Neural crest cell (in vitro differentiated cells): ENCODE results near the gene STRN. TPM values are rescaled to one million over a fixed set of nuclear protein-coding genes. Genes with fewer than 3 reads are reported as not detected.

Experiments used
- DNase-seq: peaks from one replicate; pipeline ENCODE4 v3.0.0; 2021; ENCODE audit warnings: low read depth, mixed read lengths, low spot score
- H3K27ac Mint-ChIP-seq: one replicate; pipeline ENCODE4 v1.8.0; 2021; ENCODE audit warnings: mild to moderate bottlenecking, mixed read lengths; ENCODE audit not compliant: unreplicated experiment
- H3K27me3 Mint-ChIP-seq: 2 replicates; pipeline ENCODE4 v1.8.0; 2021; ENCODE audit warnings: low read depth, mild to moderate bottlenecking, mixed read lengths
- H3K36me3 Mint-ChIP-seq: 2 replicates; pipeline ENCODE4 v1.8.0; 2021; ENCODE audit warnings: low read depth, mild to moderate bottlenecking, mixed read lengths
- H3K4me1 Mint-ChIP-seq: 2 replicates; pipeline ENCODE4 v1.8.0; 2021; ENCODE audit warnings: mixed read lengths
- H3K4me3 Mint-ChIP-seq: one replicate; pipeline ENCODE4 v1.8.0; 2021; ENCODE audit warnings: mild to moderate bottlenecking, mixed read lengths
- H3K9me3 Mint-ChIP-seq: 2 replicates; pipeline ENCODE4 v1.8.0; 2021; ENCODE audit warnings: mixed read lengths
- total RNA-seq: library from RNA; stranded (reverse); gene quantifications from 2 replicates; pipeline ENCODE4 v1.2.1, GENCODE V29; 2021
- TF ChIP-seq, protein P1 (sequence below): fragments of 200-600 bp; sonication (generic); conservative IDR thresholded peaks from 2 replicates; pipeline ENCODE4 v1.5.0; 2021; ENCODE audit warnings: antibody characterized with exemption, mild to moderate bottlenecking

The STRN gene
- total RNA-seq, 1 donor from 2014 or later: 27.2 TPM

DNA sequence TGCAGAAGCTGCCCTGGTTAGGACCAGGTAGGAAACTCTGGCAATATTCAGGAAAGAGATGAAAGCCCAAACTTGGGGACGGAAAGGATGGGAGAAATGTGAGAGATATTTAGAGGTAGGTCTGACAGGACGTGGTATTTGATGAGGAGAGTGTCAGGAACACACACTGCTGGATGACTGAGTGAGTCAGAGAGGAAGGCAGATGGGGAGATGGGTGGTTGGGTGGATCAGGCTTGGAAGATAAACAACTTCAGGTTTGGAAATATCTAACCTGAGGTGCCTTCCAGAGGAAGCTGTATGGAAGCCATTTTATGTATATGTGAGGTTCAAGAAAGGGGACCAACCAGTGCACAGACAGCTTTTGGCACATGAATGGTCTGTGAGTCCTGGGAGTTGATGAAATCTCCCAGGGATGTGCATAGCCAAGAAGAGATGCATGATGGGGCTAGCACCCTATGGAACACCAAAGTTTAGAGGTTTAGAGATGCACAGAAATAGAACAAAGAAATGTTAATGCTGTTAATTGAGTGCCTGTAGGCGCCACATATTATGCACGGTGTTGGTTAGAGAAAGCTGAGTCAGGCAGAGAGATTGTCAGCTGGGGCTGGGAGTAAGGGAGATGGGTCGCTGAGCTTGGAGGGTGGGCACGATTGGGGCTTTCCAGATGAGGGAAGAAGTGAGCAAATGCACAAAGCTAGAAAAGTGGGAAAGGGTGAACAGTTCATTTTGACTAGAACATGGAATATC, 168.8 kb downstream of the STRN start:
- peaks cover 4% of the 10 kb centered on the region for H3K27me3 Mint-ChIP-seq
- no peak for DNase-seq
- H3K4me1 Mint-ChIP-seq: no peaks in the 10 kb centered on the region
- H3K4me3 Mint-ChIP-seq: no peak overlapping the region
- no peaks in the 10 kb centered on the region for H3K9me3 Mint-ChIP-seq
- H3K36me3 Mint-ChIP-seq: no peaks in the 10 kb centered on the region
- TF ChIP-seq, protein P1, sequence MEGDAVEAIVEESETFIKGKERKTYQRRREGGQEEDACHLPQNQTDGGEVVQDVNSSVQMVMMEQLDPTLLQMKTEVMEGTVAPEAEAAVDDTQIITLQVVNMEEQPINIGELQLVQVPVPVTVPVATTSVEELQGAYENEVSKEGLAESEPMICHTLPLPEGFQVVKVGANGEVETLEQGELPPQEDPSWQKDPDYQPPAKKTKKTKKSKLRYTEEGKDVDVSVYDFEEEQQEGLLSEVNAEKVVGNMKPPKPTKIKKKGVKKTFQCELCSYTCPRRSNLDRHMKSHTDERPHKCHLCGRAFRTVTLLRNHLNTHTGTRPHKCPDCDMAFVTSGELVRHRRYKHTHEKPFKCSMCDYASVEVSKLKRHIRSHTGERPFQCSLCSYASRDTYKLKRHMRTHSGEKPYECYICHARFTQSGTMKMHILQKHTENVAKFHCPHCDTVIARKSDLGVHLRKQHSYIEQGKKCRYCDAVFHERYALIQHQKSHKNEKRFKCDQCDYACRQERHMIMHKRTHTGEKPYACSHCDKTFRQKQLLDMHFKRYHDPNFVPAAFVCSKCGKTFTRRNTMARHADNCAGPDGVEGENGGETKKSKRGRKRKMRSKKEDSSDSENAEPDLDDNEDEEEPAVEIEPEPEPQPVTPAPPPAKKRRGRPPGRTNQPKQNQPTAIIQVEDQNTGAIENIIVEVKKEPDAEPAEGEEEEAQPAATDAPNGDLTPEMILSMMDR: no peak
- H3K27ac Mint-ChIP-seq: no peak overlapping the region

Other genes with a start within 250 kb of the STRN start
- 17.7 and 19.0 TPM in 2 replicates for gene HEATR5B, start 117.8 kb upstream of the STRN start, total RNA-seq
- gene GPATCH11, start 118.0 kb upstream of the STRN start, total RNA-seq: 11.2 and 11.4 TPM in 2 replicates
- gene EIF2AK2, start 190.4 kb upstream of the STRN start, total RNA-seq: 34.1 and 37.3 TPM in 2 replicates
- not detected in 2 replicates for gene SULT6B1, start 222.1 kb upstream of the STRN start, total RNA-seq
- gene CEBPZOS, start 230.0 kb upstream of the STRN start, total RNA-seq: not detected in 2 replicates